GM23338 (cell line): ENCODE data around the gene SMC4. TPM values are rescaled to one million over a fixed set of nuclear protein-coding genes. Genes with fewer than 3 reads are reported as not detected.

Experiments used
- ATAC-seq: fragments of 200-7000 bp; cut with Tn5 transposase; 3 replicates; pipeline ENCODE4 v1.9.1; 2020
- DNase-seq: peaks from one replicate; pipeline ENCODE4 v3.0.0-alpha.2; 2015; ENCODE audit warnings: low spot score
- H2AFZ ChIP-seq: fragments of 200-600 bp; sonication (generic); 2 replicates; pipeline ENCODE4 v1.8.0; 2016; ENCODE audit warnings: antibody characterized with exemption, mild to moderate bottlenecking, moderate library complexity
- H3F3A ChIP-seq: fragments of 200-600 bp; sonication (generic); replicated peaks from 2 replicates; pipeline ENCODE4 v1.8.0; 2017; ENCODE audit warnings: antibody characterized with exemption, mixed run types, low read depth
- H3K27ac ChIP-seq: fragments of 200-600 bp; sonication (generic); 2 replicates; pipeline ENCODE4 v1.6.1; 2016; ENCODE audit warnings: low read depth
- H3K27me3 ChIP-seq: fragments of 200-600 bp; sonication (generic); 2 replicates; pipeline ENCODE4 v1.8.0; 2016; ENCODE audit warnings: mild to moderate bottlenecking, mixed run types, moderate library complexity; ENCODE audit not compliant: insufficient read depth
- H3K36me3 ChIP-seq: fragments of 200-600 bp; sonication (generic); 2 replicates; pipeline ENCODE4 v1.8.0; 2016; ENCODE audit warnings: mild to moderate bottlenecking; ENCODE audit not compliant: insufficient read depth
- H3K4me1 ChIP-seq: fragments of 200-600 bp; sonication (generic); 2 replicates; pipeline ENCODE4 v1.8.0; 2016; ENCODE audit warnings: mild to moderate bottlenecking, moderate library complexity; ENCODE audit not compliant: insufficient read depth
- H3K4me2 ChIP-seq: fragments of 200-600 bp; sonication (generic); 2 replicates; pipeline ENCODE4 v1.7.1; 2017; ENCODE audit warnings: mixed run types
- H3K4me3 ChIP-seq: fragments of 200-600 bp; sonication (generic); 2 replicates; pipeline ENCODE4 v1.6.1; 2016; ENCODE audit warnings: mixed run types
- H3K79me2 ChIP-seq: fragments of 200-600 bp; sonication (generic); replicated peaks from 2 replicates; pipeline ENCODE4 v1.8.0; 2017; ENCODE audit warnings: mild to moderate bottlenecking; ENCODE audit not compliant: insufficient read depth
- H3K9me2 ChIP-seq: fragments of 200-600 bp; sonication (generic); 2 replicates; pipeline ENCODE4 v1.8.0; 2017; ENCODE audit not compliant: insufficient read depth
- H4K20me1 ChIP-seq: fragments of 200-600 bp; sonication (generic); replicated peaks from 2 replicates; pipeline ENCODE4 v1.8.0; 2017; ENCODE audit warnings: mild to moderate bottlenecking; ENCODE audit not compliant: insufficient read depth
- H3K27ac Mint-ChIP-seq: 2 replicates; pipeline ENCODE4 v1.8.0; 2020; ENCODE audit warnings: inconsistent platforms, mild to moderate bottlenecking, moderate library complexity, mixed read lengths
- H3K27me3 Mint-ChIP-seq: 3 replicates; pipeline ENCODE4 v1.8.0; 2022; ENCODE audit warnings: low read depth, mild to moderate bottlenecking, moderate library complexity, mixed read lengths, inconsistent platforms; ENCODE audit not compliant: insufficient read depth, poor library complexity
- H3K36me3 Mint-ChIP-seq: 3 replicates; pipeline ENCODE4 v1.8.0; 2021; ENCODE audit warnings: low read depth, mild to moderate bottlenecking, inconsistent platforms, moderate library complexity, mixed read lengths
- H3K4me1 Mint-ChIP-seq: 3 replicates; pipeline ENCODE4 v1.8.0; 2020; ENCODE audit warnings: mild to moderate bottlenecking, inconsistent platforms, mixed read lengths
- H3K4me3 Mint-ChIP-seq: 3 replicates; pipeline ENCODE4 v1.8.0; 2021; ENCODE audit warnings: moderate library complexity, mild to moderate bottlenecking, inconsistent platforms, mixed read lengths
- H3K9me3 Mint-ChIP-seq: 3 replicates; pipeline ENCODE4 v1.8.0; 2020; ENCODE audit warnings: moderate library complexity, mild to moderate bottlenecking, inconsistent platforms, mixed read lengths
- CREB1 ChIP-seq: fragments of 250-450 bp; sonication (Bioruptor Pico); IDR thresholded peaks from 2 replicates; pipeline ENCODE4 v1.5.0; 2020; ENCODE audit warnings: low read depth, mild to moderate bottlenecking, moderate library complexity
- EZH2phosphoT487 ChIP-seq: fragments of 200-600 bp; sonication (generic); IDR thresholded peaks from one replicate; pipeline ENCODE4 v1.8.1; 2018; ENCODE audit warnings: antibody characterized with exemption; ENCODE audit not compliant: unreplicated experiment
- POLR2AphosphoS5 ChIP-seq: IDR thresholded peaks from 2 replicates; pipeline ENCODE4 v1.6.1; 2016; ENCODE audit warnings: antibody characterized with exemption, low read depth
- STAT1 ChIP-seq: IDR thresholded peaks from one replicate; pipeline ENCODE4 v1.6.1; 2016; ENCODE audit warnings: antibody characterized with exemption; ENCODE audit not compliant: unreplicated experiment
- ZNF114 ChIP-seq: fragments of 250-450 bp; sonication (Bioruptor Pico); IDR thresholded peaks from 2 replicates; pipeline ENCODE4 v1.5.0; 2020; ENCODE audit warnings: mild to moderate bottlenecking, moderate library complexity
- ZNF331 ChIP-seq: fragments of 250-450 bp; sonication (Bioruptor Pico); IDR thresholded peaks from 2 replicates; pipeline ENCODE4 v1.5.0; 2020; ENCODE audit warnings: low read depth, mild to moderate bottlenecking, moderate library complexity
- polyA plus RNA-seq: library from polyadenylated mRNA; unstranded; fragments of >200 nt; fragmentation: Nextera tagmentation; extraction: Ambion mirVana; gene quantifications from 2 replicates; pipeline ENCODE4 v1.2.1, GENCODE V29; 2016
- total RNA-seq: library from RNA; depleted of rRNA; stranded (reverse); fragments of >200 nt; shearing (Covaris generic); gene quantifications from 2 replicates; pipeline ENCODE4 v1.2.3, GENCODE V29; 2014
- TF ChIP-seq, protein P1 (sequence below): fragments of 250-450 bp; sonication (Bioruptor Pico); IDR thresholded peaks from 2 replicates; pipeline ENCODE4 v1.5.0; 2020; ENCODE audit warnings: mild to moderate bottlenecking, moderate library complexity
- TF ChIP-seq, protein P2 (sequence below): IDR thresholded peaks from 2 replicates; pipeline ENCODE4 v1.6.1; 2016; ENCODE audit warnings: antibody characterized with exemption
- TF ChIP-seq, protein P3 (sequence below): IDR thresholded peaks from one replicate; pipeline ENCODE4 v1.6.1; 2018; ENCODE audit warnings: antibody characterized with exemption; ENCODE audit not compliant: unreplicated experiment

Gene SMC4
- total and polyA plus RNA-seq, 2 experiments from 2014 or later = 167 to 412 TPM

DNA sequence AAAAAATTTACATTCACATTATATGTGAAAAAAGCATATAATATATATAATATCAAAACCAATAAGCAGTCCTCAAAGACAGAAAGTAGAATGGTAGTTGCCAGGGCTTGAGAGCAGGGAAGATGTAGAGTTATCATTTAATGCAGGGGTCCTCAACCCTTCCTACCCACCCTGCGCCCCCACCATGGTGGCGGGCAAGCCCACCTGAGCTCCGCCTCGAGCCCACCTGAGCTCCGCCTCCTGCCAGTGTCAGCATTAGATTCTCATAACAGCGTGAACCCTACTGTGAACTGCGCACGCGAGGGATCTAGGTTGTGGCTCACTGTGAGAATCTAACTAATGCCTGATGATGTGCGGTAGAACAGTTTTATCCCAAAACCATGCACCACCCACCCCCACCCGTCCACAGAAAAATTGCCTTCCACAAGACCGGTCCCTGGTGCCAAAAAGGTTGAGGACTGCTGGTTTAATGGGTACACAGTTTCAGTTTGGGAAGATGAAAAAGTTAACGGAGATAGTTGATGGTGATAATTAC, 47.1 kb downstream of the SMC4 start (continued):
- TF ChIP-seq, protein P1, sequence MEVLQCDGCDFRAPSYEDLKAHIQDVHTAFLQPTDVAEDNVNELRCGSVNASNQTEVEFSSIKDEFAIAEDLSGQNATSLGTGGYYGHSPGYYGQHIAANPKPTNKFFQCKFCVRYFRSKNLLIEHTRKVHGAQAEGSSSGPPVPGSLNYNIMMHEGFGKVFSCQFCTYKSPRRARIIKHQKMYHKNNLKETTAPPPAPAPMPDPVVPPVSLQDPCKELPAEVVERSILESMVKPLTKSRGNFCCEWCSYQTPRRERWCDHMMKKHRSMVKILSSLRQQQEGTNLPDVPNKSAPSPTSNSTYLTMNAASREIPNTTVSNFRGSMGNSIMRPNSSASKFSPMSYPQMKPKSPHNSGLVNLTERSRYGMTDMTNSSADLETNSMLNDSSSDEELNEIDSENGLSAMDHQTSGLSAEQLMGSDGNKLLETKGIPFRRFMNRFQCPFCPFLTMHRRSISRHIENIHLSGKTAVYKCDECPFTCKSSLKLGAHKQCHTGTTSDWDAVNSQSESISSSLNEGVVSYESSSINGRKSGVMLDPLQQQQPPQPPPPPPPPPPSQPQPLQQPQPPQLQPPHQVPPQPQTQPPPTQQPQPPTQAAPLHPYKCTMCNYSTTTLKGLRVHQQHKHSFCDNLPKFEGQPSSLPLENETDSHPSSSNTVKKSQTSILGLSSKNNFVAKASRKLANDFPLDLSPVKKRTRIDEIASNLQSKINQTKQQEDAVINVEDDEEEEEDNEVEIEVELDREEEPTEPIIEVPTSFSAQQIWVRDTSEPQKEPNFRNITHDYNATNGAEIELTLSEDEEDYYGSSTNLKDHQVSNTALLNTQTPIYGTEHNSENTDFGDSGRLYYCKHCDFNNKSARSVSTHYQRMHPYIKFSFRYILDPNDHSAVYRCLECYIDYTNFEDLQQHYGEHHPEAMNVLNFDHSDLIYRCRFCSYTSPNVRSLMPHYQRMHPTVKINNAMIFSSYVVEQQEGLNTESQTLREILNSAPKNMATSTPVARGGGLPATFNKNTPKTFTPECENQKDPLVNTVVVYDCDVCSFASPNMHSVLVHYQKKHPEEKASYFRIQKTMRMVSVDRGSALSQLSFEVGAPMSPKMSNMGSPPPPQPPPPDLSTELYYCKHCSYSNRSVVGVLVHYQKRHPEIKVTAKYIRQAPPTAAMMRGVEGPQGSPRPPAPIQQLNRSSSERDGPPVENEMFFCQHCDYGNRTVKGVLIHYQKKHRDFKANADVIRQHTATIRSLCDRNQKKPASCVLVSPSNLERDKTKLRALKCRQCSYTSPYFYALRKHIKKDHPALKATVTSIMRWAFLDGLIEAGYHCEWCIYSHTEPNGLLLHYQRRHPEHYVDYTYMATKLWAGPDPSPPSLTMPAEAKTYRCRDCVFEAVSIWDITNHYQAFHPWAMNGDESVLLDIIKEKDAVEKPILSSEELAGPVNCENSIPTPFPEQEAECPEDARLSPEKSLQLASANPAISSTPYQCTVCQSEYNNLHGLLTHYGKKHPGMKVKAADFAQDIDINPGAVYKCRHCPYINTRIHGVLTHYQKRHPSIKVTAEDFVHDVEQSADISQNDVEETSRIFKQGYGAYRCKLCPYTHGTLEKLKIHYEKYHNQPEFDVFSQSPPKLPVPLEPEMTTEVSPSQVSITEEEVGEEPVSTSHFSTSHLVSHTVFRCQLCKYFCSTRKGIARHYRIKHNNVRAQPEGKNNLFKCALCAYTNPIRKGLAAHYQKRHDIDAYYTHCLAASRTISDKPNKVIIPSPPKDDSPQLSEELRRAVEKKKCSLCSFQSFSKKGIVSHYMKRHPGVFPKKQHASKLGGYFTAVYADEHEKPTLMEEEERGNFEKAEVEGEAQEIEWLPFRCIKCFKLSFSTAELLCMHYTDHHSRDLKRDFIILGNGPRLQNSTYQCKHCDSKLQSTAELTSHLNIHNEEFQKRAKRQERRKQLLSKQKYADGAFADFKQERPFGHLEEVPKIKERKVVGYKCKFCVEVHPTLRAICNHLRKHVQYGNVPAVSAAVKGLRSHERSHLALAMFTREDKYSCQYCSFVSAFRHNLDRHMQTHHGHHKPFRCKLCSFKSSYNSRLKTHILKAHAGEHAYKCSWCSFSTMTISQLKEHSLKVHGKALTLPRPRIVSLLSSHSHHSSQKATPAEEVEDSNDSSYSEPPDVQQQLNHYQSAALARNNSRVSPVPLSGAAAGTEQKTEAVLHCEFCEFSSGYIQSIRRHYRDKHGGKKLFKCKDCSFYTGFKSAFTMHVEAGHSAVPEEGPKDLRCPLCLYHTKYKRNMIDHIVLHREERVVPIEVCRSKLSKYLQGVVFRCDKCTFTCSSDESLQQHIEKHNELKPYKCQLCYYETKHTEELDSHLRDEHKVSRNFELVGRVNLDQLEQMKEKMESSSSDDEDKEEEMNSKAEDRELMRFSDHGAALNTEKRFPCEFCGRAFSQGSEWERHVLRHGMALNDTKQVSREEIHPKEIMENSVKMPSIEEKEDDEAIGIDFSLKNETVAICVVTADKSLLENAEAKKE = no peak
- TF ChIP-seq, protein P2, sequence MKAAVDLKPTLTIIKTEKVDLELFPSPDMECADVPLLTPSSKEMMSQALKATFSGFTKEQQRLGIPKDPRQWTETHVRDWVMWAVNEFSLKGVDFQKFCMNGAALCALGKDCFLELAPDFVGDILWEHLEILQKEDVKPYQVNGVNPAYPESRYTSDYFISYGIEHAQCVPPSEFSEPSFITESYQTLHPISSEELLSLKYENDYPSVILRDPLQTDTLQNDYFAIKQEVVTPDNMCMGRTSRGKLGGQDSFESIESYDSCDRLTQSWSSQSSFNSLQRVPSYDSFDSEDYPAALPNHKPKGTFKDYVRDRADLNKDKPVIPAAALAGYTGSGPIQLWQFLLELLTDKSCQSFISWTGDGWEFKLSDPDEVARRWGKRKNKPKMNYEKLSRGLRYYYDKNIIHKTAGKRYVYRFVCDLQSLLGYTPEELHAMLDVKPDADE = no peak

DNA sequence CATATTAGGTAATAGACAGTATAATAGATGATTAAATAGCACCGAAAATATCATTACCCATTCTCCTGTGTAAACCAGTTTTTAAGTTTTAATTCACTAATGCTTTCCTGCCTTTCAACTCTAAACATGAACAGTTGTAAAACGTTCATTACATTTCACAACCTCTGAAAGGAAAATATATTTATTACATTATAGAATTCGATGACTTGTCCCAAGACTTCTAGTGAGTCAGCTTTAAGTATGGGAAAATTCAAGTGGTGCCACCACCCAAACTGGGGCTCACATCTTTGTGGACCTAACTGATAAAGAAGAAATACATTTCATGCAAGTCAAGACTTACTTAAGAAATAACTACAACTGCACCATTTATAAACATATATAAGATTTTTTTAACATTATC, 48.1 kb downstream of the SMC4 start:
- Histone ChIP-seq H2AFZ (no peak overlapping the region), H3K79me2 (peaks cover 66% of the 10 kb centered on the region), H3K4me3 (peak overlapping the region; percentile 65), H3F3A (no peaks in the 10 kb centered on the region), H3K27ac (no peak overlapping the region), H3K4me2 (peak overlapping the region; percentile 80), H3K4me1 (peaks cover 10% of the 10 kb centered on the region), H3K27me3 (no peaks in the 10 kb centered on the region), H3K36me3 (peaks cover 16% of the 10 kb centered on the region), H4K20me1 (peaks cover 8% of the 10 kb centered on the region; the same call in 1 of the 2 replicates), H3K9me2 (no peaks in the 10 kb centered on the region)
- Mint-ChIP-seq H3K36me3 (peaks cover 57% of the 10 kb centered on the region), H3K4me3 (peak overlapping the region; percentile 97), H3K27me3 (peaks cover 2% of the 10 kb centered on the region), H3K9me3 (peaks cover 7% of the 10 kb centered on the region; the same call in 1 of the 3 replicates), H3K4me1 (peaks cover 16% of the 10 kb centered on the region), H3K27ac (no peak overlapping the region)
- ATAC-seq = no peak
- no peak for DNase-seq
- TF ChIP-seq STAT1 (no peak), ZNF114 (no peak), POLR2AphosphoS5 (no peak), EZH2phosphoT487 (no peak), ZNF331 (CRISPR knock-in tag) (no peak), CREB1 (CRISPR knock-in tag) (no peak)
- TF ChIP-seq, protein P2 = no peak
- TF ChIP-seq, protein P3, sequence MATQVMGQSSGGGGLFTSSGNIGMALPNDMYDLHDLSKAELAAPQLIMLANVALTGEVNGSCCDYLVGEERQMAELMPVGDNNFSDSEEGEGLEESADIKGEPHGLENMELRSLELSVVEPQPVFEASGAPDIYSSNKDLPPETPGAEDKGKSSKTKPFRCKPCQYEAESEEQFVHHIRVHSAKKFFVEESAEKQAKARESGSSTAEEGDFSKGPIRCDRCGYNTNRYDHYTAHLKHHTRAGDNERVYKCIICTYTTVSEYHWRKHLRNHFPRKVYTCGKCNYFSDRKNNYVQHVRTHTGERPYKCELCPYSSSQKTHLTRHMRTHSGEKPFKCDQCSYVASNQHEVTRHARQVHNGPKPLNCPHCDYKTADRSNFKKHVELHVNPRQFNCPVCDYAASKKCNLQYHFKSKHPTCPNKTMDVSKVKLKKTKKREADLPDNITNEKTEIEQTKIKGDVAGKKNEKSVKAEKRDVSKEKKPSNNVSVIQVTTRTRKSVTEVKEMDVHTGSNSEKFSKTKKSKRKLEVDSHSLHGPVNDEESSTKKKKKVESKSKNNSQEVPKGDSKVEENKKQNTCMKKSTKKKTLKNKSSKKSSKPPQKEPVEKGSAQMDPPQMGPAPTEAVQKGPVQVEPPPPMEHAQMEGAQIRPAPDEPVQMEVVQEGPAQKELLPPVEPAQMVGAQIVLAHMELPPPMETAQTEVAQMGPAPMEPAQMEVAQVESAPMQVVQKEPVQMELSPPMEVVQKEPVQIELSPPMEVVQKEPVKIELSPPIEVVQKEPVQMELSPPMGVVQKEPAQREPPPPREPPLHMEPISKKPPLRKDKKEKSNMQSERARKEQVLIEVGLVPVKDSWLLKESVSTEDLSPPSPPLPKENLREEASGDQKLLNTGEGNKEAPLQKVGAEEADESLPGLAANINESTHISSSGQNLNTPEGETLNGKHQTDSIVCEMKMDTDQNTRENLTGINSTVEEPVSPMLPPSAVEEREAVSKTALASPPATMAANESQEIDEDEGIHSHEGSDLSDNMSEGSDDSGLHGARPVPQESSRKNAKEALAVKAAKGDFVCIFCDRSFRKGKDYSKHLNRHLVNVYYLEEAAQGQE = no peak
